H9 (cell line): ENCODE measurements around the gene TBX15. TPM values are rescaled to one million over a fixed set of nuclear protein-coding genes. Genes with fewer than 3 reads are reported as not detected.

Experiments
- DNase-seq: peaks from one replicate; pipeline ENCODE4 v3.0.0-alpha.2; 2017
- H2AFZ ChIP-seq: one replicate; pipeline ENCODE4 v1.6.1; 2013; ENCODE audit warnings: mild to moderate bottlenecking, low read length, control low read depth, moderate library complexity
- H2AK5ac ChIP-seq: 2 replicates; pipeline ENCODE4 v1.6.1; 2013; ENCODE audit warnings: low read length, control low read depth, mixed read lengths; ENCODE audit not compliant: insufficient read length
- H2BK120ac ChIP-seq: one replicate; pipeline ENCODE4 v1.6.1; 2013; ENCODE audit warnings: low read depth, mild to moderate bottlenecking, low read length, control low read depth, inconsistent platforms; ENCODE audit not compliant: poor library complexity, severe bottlenecking
- H2BK12ac ChIP-seq: 2 replicates; pipeline ENCODE4 v1.6.1; 2013; ENCODE audit warnings: low read length, control low read depth, mixed read lengths, low read depth; ENCODE audit not compliant: insufficient read length
- H2BK15ac ChIP-seq: 2 replicates; pipeline ENCODE4 v1.6.1; 2013; ENCODE audit warnings: low read depth, low read length, control low read depth
- H2BK20ac ChIP-seq: one replicate; pipeline ENCODE4 v1.6.1; 2013; ENCODE audit warnings: low read depth, mild to moderate bottlenecking, low read length, control low read depth, inconsistent platforms; ENCODE audit not compliant: poor library complexity, severe bottlenecking
- H2BK5ac ChIP-seq: 2 replicates; pipeline ENCODE4 v1.6.1; 2013; ENCODE audit warnings: low read length, control low read depth, mixed read lengths; ENCODE audit not compliant: insufficient read length
- H3K14ac ChIP-seq: 2 replicates; pipeline ENCODE4 v1.6.1; 2013; ENCODE audit warnings: low read length, control low read depth; ENCODE audit not compliant: insufficient read depth
- H3K18ac ChIP-seq: 2 replicates; pipeline ENCODE4 v1.6.1; 2013; ENCODE audit warnings: low read depth, mild to moderate bottlenecking, mixed read lengths, low read length, control low read depth; ENCODE audit not compliant: insufficient read length
- H3K23ac ChIP-seq: 2 replicates; pipeline ENCODE4 v1.6.1; 2013; ENCODE audit warnings: low read length, control low read depth, mixed read lengths, low read depth; ENCODE audit not compliant: insufficient read length
- H3K23me2 ChIP-seq: 2 replicates; pipeline ENCODE4 v1.6.1; 2013; ENCODE audit warnings: low read depth, mild to moderate bottlenecking, mixed read lengths, low read length, control low read depth; ENCODE audit not compliant: insufficient read length, poor library complexity, severe bottlenecking
- H3K27ac ChIP-seq: 2 replicates; pipeline ENCODE4 v1.5.1; 2013; ENCODE audit warnings: low read length, control low read depth, mixed read lengths, low read depth; ENCODE audit not compliant: insufficient read length
- H3K27me3 ChIP-seq: 2 replicates; pipeline ENCODE4 v1.6.1; 2013; ENCODE audit warnings: low read length, control low read depth, inconsistent platforms; ENCODE audit not compliant: insufficient read depth
- H3K4ac ChIP-seq: 2 replicates; pipeline ENCODE4 v1.6.1; 2013; ENCODE audit warnings: low read depth, mild to moderate bottlenecking, control low read depth, inconsistent platforms, low read length, moderate library complexity
- H3K4me1 ChIP-seq: 2 replicates; pipeline ENCODE4 v1.6.1; 2013; ENCODE audit warnings: low read length, control low read depth, inconsistent platforms; ENCODE audit not compliant: insufficient read depth
- H3K4me2 ChIP-seq: 2 replicates; pipeline ENCODE4 v1.6.1; 2013; ENCODE audit warnings: low read length, control low read depth, mixed read lengths; ENCODE audit not compliant: insufficient read length, insufficient read depth
- H3K56ac ChIP-seq: 2 replicates; pipeline ENCODE4 v1.6.1; 2013; ENCODE audit warnings: low read depth, mild to moderate bottlenecking, mixed read lengths, low read length, control low read depth; ENCODE audit not compliant: insufficient read length
- H3K79me1 ChIP-seq: 2 replicates; pipeline ENCODE4 v1.6.1; 2013; ENCODE audit warnings: low read depth, mild to moderate bottlenecking, moderate library complexity, low read length, control low read depth, inconsistent platforms; ENCODE audit not compliant: insufficient read depth, poor library complexity, severe bottlenecking
- H3K79me2 ChIP-seq: 2 replicates; pipeline ENCODE4 v1.6.1; 2013; ENCODE audit warnings: low read length, control low read depth, inconsistent platforms; ENCODE audit not compliant: insufficient read depth
- H3K9ac ChIP-seq: 2 replicates; pipeline ENCODE4 v1.6.1; 2013; ENCODE audit warnings: low read length, control low read depth, mixed read lengths; ENCODE audit not compliant: insufficient read length; ENCODE audit errors: extremely low read depth
- H3K9me3 ChIP-seq: one replicate; pipeline ENCODE4 v1.6.1; 2013; ENCODE audit warnings: low read depth, low read length, inconsistent platforms; ENCODE audit not compliant: control insufficient read depth
- H3T11ph ChIP-seq: one replicate; pipeline ENCODE4 v1.6.1; 2013; ENCODE audit warnings: mild to moderate bottlenecking, low read length, control low read depth, inconsistent platforms
- H4K20me1 ChIP-seq: one replicate; pipeline ENCODE4 v1.6.1; 2013; ENCODE audit not compliant: control insufficient read depth, insufficient read length, insufficient read depth
- H4K5ac ChIP-seq: 2 replicates; pipeline ENCODE4 v1.6.1; 2013; ENCODE audit warnings: low read depth, mild to moderate bottlenecking, mixed read lengths, low read length, control low read depth; ENCODE audit not compliant: insufficient read length
- H4K8ac ChIP-seq: replicated peaks from 2 replicates; pipeline ENCODE4 v1.6.1; 2013; ENCODE audit warnings: low read length, control low read depth, mixed read lengths, low read depth; ENCODE audit not compliant: insufficient read length
- H4K91ac ChIP-seq: 2 replicates; pipeline ENCODE4 v1.6.1; 2013; ENCODE audit warnings: low read depth, mild to moderate bottlenecking, moderate library complexity, mixed read lengths, low read length, control low read depth; ENCODE audit not compliant: insufficient read length
- H3K27ac Mint-ChIP-seq, 3 experiments: 2 replicates in 2 of 3; 3 replicates in 1 of 3; pipeline ENCODE4 v1.8.0; 2020 to 2021; ENCODE audit warnings: mixed read lengths in 3 of 3, mild to moderate bottlenecking in 1 of 3, moderate library complexity in 1 of 3
- H3K27me3 Mint-ChIP-seq: 2 replicates; pipeline ENCODE4 v1.8.0; 2021; ENCODE audit warnings: low read depth, mild to moderate bottlenecking, moderate library complexity, mixed read lengths
- H3K36me3 Mint-ChIP-seq, 3 experiments: 2 replicates in 2 of 3; 3 replicates in 1 of 3; pipeline ENCODE4 v1.8.0; 2020 to 2021; ENCODE audit warnings: low read depth in 3 of 3, mixed read lengths in 3 of 3; ENCODE audit not compliant: insufficient read depth in 1 of 3
- H3K4me1 Mint-ChIP-seq, 2 experiments: 2 replicates each; pipeline ENCODE4 v1.8.0; 2020; ENCODE audit warnings: mixed read lengths in 2 of 2
- H3K4me3 Mint-ChIP-seq, 2 experiments: 2 replicates in 1 of 2; 3 replicates in 1 of 2; pipeline ENCODE4 v1.8.0; 2020 to 2021; ENCODE audit warnings: mild to moderate bottlenecking in 2 of 2, mixed read lengths in 2 of 2, moderate library complexity in 1 of 2
- H3K9me3 Mint-ChIP-seq, 2 experiments: 2 replicates in 1 of 2; 3 replicates in 1 of 2; pipeline ENCODE4 v1.8.0; 2020; ENCODE audit warnings: mild to moderate bottlenecking in 2 of 2, mixed read lengths in 2 of 2, moderate library complexity in 1 of 2
- CTCF ChIP-seq: fragments of 200-600 bp; sonication (generic); conservative IDR thresholded peaks from 3 replicates; pipeline ENCODE4 v1.8.0; 2021; ENCODE audit warnings: antibody characterized with exemption, mild to moderate bottlenecking
- WGBS: extraction: QIAGEN DNeasy Blood & Tissue Kit; methylation state at CpG from one replicate; pipeline ENCODE4 v1.1.7; 2013; ENCODE audit warnings: missing lambda C conversion rate, low lambda C conversion rate, mixed read lengths; ENCODE audit not compliant: insufficient read length; ENCODE audit errors: extremely low coverage; 5-methylcytosine and 5-hydroxymethylcytosine counted together
- total RNA-seq: library from RNA; stranded (reverse); gene quantifications from 2 replicates; pipeline ENCODE4 v1.2.1, GENCODE V29; 2021

The TBX15 gene
- total RNA-seq, 1 experiment from 2014 or later = 0.07 TPM

DNA sequence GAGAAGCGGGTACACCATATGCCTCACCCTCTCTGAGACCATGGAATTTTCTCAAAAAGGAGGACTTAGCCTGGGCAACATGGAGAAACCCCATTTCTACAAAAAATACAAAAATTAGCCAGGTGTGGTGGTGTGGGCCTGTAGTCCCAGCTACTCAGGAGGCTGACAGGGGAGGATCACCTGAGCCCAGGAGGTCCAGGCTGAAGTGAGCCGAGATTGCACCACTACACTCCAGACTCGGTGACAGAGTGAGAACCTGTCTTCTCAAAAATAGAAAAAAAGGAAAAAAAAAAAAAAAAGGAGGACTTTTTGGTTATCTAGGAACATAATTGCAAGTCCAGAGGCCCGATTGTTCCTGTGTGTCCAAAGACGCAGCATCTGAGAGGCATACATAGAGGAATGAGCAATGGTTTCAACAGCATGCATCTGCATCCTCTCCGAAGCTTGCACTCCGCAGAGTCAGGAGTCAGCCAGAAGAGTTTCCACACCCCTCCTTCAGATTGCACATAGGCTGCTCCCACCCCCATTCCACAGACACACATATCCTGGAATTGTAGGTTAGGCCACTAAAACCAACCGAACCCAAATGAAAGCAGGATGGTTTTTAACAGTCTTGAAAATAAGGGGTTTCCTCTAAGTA lies 2.5 kb upstream of the TBX15 start:
- no peak overlapping the region for H2BK120ac ChIP-seq
- no peak overlapping the region for H4K5ac ChIP-seq
- H3K27ac ChIP-seq = no peak overlapping the region
- no peaks in the 10 kb centered on the region for H3K79me2 ChIP-seq
- H4K8ac ChIP-seq = no peak overlapping the region
- no peak overlapping the region for H3K18ac ChIP-seq
- peaks cover 2 to 9% of the 10 kb centered on the region in 2 experiments; a peak in 4 of 5 replicates for H3K9me3 Mint-ChIP-seq
- no peak overlapping the region for H3T11ph ChIP-seq
- no peak for TF ChIP-seq CTCF
- H4K20me1 ChIP-seq = no peaks in the 10 kb centered on the region
- H4K91ac ChIP-seq = no peak overlapping the region
- peaks cover 41 to 66% of the 10 kb centered on the region in 2 experiments for H3K4me1 Mint-ChIP-seq
- no peaks in the 10 kb centered on the region for H3K79me1 ChIP-seq
- H2BK12ac ChIP-seq = no peak overlapping the region
- no peak overlapping the region for H3K4ac ChIP-seq
- peak overlapping the region; percentile 67 for H3K4me2 ChIP-seq
- H2AK5ac ChIP-seq = no peak overlapping the region
- no peak for DNase-seq
- no peak overlapping the region for H3K14ac ChIP-seq
- peaks cover 16% of the 10 kb centered on the region for H3K23me2 ChIP-seq
- no peak overlapping the region for H3K23ac ChIP-seq
- no peak overlapping the region for H2BK20ac ChIP-seq
- H3K9ac ChIP-seq = no peak overlapping the region
- no CpG with 5 or more reads among the region's 8 CpGs for WGBS
- peak overlapping the region in 1 of 2 experiments; percentile 84; a peak in 3 of 5 replicates for H3K4me3 Mint-ChIP-seq
- no peak overlapping the region for H2BK5ac ChIP-seq
- peaks cover 5% of the 10 kb centered on the region for H3K4me1 ChIP-seq
- peaks cover 100% of the 10 kb centered on the region for H3K27me3 Mint-ChIP-seq
- peaks cover 90% of the 10 kb centered on the region for H3K27me3 ChIP-seq
- H3K27ac Mint-ChIP-seq = no peak overlapping the region; a peak in 1 of 7 replicates
- H2BK15ac ChIP-seq = no peak overlapping the region
- H2AFZ ChIP-seq = no peak overlapping the region
- peaks cover 0 to 3% (median 2%) of the 10 kb centered on the region in 3 experiments; a peak in 1 of 7 replicates for H3K36me3 Mint-ChIP-seq
- H3K56ac ChIP-seq = no peak overlapping the region
- H3K9me3 ChIP-seq = no peaks in the 10 kb centered on the region
